ENCODE results near the gene RNF19B. TPM values are rescaled to one million over a fixed set of nuclear protein-coding genes. Genes with fewer than 3 reads are reported as not detected.
A peak's percentile ranks its signal among the peaks of the same experiment; 100 is the strongest.

The RNF19B gene, protein sequence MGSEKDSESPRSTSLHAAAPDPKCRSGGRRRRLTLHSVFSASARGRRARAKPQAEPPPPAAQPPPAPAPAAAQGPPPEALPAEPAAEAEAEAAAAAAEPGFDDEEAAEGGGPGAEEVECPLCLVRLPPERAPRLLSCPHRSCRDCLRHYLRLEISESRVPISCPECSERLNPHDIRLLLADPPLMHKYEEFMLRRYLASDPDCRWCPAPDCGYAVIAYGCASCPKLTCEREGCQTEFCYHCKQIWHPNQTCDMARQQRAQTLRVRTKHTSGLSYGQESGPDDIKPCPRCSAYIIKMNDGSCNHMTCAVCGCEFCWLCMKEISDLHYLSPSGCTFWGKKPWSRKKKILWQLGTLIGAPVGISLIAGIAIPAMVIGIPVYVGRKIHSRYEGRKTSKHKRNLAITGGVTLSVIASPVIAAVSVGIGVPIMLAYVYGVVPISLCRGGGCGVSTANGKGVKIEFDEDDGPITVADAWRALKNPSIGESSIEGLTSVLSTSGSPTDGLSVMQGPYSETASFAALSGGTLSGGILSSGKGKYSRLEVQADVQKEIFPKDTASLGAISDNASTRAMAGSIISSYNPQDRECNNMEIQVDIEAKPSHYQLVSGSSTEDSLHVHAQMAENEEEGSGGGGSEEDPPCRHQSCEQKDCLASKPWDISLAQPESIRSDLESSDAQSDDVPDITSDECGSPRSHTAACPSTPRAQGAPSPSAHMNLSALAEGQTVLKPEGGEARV
- total RNA-seq: 10 to 100 TPM in 1 of 2 experiments, 1 to 10 TPM in 1; 8.8 to 10.2 TPM

DNA sequence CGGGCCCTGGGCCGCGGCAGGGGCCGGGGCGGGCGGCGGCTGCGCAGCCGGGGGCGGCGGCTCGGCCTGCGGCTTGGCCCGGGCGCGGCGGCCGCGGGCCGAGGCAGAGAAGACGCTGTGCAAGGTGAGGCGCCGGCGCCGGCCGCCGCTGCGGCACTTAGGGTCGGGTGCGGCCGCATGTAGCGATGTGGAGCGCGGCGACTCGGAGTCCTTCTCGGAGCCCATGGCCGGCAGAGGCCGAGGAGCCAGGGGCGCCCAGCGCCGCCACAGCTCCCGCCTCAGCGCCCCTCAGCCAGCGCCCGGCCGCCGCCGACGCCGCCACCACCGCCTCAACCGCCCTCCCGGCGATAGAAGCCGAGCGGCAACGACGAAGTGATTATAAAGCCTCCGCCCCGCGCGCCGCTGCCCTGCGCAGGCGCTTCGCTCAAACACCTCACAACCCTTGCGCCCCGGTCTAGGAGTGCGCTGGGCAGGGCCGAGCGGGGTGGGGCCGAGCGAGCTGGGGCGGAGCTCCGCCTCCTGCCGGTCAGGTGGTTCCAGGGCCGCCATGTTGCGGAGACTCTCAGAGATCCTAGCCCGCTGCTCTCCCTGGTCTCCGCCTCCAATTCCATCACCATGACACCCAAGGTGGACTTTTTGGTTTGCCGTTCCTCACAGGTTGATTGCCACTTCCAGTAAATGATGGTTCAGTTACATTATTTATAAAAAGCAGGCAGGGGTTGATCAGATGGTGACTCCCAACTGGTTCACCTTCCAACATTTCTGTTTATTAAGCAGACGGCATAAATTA, at the start of gene RNF19B:
TSS of gene RNF19B (minus strand) at position 349 of the 790 bp plus-strand sequence. CDS start at position 225, 124 bp downstream.
- Mint-ChIP-seq H3K4me3 (peak within 1 kb of the TSS; percentile 85), H3K27me3 (peaks cover 8% of the 10 kb centered on the region), H3K4me1 (peaks cover 27% of the 10 kb centered on the region), H3K36me3 (no peaks in the 10 kb centered on the region), H3K9me3 (no peaks in the 10 kb centered on the region), H3K27ac (peak within 1 kb of the TSS; percentile 85)
- peak; percentile 97 for DNase-seq

DNA sequence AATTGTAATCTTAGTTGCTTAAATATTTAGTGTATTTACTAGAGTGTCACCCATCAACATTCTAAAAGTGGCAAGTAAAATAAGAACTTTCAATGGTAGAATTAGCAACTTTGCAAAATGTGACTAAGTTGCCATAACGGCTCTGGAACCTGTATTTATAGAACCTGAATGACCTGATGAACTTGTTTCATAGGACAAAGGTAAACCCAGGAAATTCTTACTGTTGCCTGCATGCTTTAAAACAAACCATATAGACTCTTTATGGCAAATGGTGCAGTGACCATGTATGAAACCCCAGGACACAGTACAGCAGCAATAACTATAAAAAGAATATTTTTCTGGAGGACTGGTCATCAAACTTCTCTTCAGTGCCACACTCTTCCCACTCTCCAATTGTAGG, 49.2 kb upstream of the RNF19B start:
- Mint-ChIP-seq H3K4me3 (no peak overlapping the region), H3K27ac (no peak overlapping the region), H3K36me3 (peaks cover 28% of the 10 kb centered on the region), H3K9me3 (no peaks in the 10 kb centered on the region), H3K4me1 (peaks cover 5% of the 10 kb centered on the region), H3K27me3 (no peaks in the 10 kb centered on the region)
- DNase-seq: no peak

DNA sequence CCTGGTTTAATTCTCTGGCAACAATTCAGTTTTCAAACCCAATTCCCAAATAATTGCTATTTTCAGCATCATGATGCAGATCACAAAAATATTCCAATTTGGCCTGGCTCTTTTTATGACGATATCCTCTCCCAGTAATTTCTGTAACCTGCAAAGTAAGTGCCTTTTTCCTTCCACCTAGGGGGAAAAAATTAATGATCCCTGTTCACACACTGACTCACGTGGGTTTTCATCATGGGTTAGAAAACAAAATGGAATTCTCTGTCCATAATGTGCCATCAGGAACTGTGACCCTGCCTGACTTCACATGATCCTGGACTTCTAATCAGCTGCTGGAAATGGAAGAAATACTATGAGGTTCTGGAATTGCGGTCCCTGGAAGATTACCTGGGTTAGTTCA, 47.6 kb upstream of the RNF19B start:
- Mint-ChIP-seq H3K36me3 (peaks cover 30% of the 10 kb centered on the region), H3K4me3 (no peak overlapping the region), H3K27ac (peak overlapping the region; percentile 47), H3K9me3 (no peaks in the 10 kb centered on the region), H3K4me1 (no peaks in the 10 kb centered on the region), H3K27me3 (no peaks in the 10 kb centered on the region)
- no peak for DNase-seq

DNA sequence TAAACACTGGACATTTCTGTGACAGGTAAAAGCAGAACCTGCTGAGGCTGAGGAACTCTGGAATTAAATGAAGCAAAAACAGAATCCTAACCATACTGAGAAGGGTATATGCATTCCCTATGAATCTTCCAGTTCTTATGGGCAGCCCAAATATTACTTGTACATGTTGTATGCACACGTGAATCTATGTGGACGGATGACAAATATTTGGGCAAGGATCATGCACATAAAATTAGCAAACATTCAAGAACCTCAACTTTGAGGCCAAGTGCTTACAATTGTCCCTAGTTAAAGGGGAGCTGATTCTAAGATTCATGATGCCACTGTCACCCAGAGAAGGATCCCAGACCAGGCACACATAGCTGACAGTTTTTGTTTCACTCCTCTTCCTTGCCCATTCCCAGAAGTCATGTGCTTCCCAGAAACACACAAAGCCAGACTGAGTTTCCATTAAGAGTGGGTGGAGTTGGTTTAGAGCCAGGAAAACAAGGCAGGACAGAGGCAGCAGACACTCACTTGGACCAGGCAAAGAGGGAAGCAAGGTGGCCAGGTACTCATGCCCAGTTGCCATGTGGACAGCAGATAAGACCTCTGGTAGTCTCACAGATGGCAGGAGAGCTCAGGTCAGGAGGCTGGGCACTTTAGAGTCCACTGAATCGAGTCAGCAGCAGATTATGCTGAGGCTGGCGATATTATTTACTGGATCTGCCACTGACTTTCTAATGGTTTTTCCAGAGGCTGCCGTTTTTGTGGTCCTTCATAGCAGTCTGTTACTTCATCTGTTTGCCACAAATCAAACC, 46.5 kb upstream of the RNF19B start:
- H3K9me3 Mint-ChIP-seq: no peaks in the 10 kb centered on the region
- no peak for DNase-seq
- peaks cover 3% of the 10 kb centered on the region for H3K4me1 Mint-ChIP-seq
- H3K27ac Mint-ChIP-seq: peak overlapping the region; percentile 50
- peaks cover 36% of the 10 kb centered on the region for H3K36me3 Mint-ChIP-seq
- no peaks in the 10 kb centered on the region for H3K27me3 Mint-ChIP-seq
- no peak overlapping the region for H3K4me3 Mint-ChIP-seq

DNA sequence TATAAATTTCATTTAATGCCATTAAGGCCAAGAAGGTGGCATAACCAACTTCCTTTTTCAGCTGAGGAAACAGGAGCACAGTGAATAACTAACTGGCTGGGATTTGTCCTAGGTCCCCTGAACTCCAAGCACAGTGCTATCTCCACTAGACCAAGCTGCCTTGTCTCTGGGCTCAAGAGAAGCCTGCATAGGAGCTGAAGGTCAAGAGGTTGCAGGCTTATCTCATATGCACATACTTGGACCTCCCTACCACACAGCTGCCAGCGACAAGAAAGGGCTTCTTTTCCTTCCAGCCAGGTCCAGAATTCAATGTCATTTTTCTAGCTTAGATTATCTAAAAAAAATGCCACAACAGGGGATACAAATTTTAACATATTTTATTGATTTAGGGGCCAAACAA, 45.0 kb upstream of the RNF19B start:
- H3K4me3 Mint-ChIP-seq: no peak overlapping the region
- H3K27me3 Mint-ChIP-seq: no peaks in the 10 kb centered on the region
- H3K27ac Mint-ChIP-seq: no peak overlapping the region
- H3K9me3 Mint-ChIP-seq: no peaks in the 10 kb centered on the region
- DNase-seq: no peak
- peaks cover 13% of the 10 kb centered on the region for H3K4me1 Mint-ChIP-seq
- peaks cover 39% of the 10 kb centered on the region for H3K36me3 Mint-ChIP-seq

DNA sequence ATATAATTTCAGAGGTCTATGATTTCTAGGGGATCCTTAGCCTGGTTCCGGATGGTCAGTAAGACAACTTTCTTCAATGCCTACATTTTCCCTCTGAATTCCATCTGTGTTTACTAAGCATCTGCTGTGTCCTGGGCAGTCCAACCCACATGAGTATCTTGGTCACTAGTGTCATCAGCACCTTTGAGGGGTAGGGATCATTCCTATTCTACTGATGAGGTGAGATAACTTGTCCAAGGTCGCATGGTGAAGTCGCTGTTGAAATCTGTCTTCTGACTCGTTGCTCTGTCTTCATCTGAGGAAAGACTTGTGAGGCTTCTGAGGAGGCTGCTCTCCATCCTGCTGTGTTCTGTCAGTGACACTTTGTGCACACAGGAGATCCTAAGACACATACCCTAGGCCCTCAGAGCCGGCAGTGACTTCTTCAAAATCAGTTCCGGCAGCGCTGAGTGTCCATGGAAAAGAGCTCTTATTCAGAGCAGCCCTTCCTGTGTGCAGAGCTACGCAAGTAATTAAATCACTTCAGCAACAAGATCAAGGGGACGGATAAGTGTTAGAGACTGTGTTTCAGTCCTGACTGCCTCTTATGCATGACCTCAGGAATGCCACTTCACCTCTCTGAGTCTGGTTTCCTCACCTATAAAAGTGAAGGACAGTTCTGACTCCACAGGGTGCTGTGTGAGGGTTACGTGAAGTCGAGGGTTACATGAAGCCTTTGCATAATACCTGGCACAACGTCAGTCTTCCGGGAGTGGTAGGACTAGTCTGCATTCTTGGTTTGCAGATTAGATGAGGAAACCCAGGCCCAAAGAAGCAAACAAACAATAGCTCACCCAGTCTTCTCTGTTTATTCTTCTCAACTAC, 43.7 kb upstream of the RNF19B start:
- Mint-ChIP-seq H3K4me3 (no peak overlapping the region), H3K9me3 (no peaks in the 10 kb centered on the region), H3K27me3 (no peaks in the 10 kb centered on the region), H3K36me3 (peaks cover 34% of the 10 kb centered on the region), H3K4me1 (peaks cover 13% of the 10 kb centered on the region), H3K27ac (no peak overlapping the region)
- DNase-seq: no peak

DNA sequence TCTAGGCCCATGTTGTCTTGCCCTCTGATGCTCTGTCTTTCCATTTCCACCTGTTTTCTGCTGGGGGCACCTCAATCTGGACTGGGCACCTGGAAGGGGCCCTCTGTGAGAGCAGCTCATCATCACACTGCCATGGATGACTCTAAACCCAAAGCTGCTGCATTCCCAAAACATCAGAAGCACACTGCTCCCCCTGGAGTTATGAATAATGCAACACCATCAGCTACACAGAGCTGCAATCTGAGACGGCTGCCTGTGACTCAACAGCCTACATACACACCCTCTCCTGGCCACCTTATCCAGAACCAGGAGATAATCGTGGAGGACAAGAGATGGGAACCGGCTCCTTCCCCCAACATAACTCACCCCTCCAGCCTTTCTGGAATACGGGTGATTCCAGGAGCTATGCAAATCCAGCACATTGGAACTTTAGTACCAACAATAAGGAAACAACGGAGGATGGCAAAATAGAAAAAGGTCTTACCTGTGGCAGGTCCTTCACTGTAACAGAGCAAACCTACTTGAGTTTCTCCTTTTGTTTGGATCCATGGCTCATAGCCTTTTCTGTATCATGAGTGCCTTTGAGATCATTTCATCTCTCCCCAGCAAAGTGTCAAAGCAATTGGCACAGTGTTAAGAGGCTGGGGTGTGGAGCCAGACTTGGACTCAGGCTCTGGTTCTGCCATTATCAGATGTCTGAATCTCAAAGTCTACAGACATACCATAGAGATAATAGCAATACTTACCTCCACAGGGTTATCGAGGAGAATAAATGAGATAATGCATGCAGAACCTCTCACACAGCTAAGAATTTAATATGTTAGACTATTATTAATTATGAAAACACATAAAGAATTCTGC, 42.8 kb upstream of the RNF19B start:
- H3K4me3 Mint-ChIP-seq: no peak overlapping the region
- H3K9me3 Mint-ChIP-seq: no peaks in the 10 kb centered on the region
- H3K4me1 Mint-ChIP-seq: peaks cover 13% of the 10 kb centered on the region
- H3K27ac Mint-ChIP-seq: no peak overlapping the region
- peaks cover 33% of the 10 kb centered on the region for H3K36me3 Mint-ChIP-seq
- DNase-seq: no peak
- no peaks in the 10 kb centered on the region for H3K27me3 Mint-ChIP-seq

DNA sequence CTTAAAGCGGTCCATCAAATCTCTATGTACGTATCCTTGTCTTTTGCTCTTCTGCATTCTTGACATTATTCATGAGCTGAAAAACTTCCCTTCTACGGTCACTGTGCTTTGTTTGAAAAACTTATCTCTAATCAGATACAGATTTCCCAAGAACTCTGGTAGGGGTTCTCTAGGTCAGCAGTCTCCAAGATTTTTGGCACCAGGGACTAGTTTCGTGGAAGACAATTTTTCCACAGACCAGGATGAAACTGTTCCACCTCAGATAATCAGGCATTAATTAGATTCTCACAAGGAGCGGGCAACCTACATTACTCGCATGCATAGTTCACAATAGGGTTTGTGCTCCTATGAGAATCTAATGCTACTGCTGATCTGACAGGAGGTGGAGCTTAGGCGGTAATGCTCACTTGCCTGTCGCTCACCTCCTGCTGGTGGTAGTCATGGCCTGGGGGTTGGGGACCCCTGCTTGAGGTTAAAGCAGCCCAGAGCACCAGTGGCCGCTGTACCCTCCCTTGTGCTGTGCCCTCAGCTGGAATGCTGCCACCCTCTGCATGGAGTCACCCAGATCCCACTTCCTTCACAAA, 41.3 kb upstream of the RNF19B start:
- H3K27me3 Mint-ChIP-seq: no peaks in the 10 kb centered on the region
- peaks cover 24% of the 10 kb centered on the region for H3K36me3 Mint-ChIP-seq
- peaks cover 13% of the 10 kb centered on the region for H3K4me1 Mint-ChIP-seq
- no peak for DNase-seq
- H3K4me3 Mint-ChIP-seq: no peak overlapping the region
- no peaks in the 10 kb centered on the region for H3K9me3 Mint-ChIP-seq
- no peak overlapping the region for H3K27ac Mint-ChIP-seq

DNA sequence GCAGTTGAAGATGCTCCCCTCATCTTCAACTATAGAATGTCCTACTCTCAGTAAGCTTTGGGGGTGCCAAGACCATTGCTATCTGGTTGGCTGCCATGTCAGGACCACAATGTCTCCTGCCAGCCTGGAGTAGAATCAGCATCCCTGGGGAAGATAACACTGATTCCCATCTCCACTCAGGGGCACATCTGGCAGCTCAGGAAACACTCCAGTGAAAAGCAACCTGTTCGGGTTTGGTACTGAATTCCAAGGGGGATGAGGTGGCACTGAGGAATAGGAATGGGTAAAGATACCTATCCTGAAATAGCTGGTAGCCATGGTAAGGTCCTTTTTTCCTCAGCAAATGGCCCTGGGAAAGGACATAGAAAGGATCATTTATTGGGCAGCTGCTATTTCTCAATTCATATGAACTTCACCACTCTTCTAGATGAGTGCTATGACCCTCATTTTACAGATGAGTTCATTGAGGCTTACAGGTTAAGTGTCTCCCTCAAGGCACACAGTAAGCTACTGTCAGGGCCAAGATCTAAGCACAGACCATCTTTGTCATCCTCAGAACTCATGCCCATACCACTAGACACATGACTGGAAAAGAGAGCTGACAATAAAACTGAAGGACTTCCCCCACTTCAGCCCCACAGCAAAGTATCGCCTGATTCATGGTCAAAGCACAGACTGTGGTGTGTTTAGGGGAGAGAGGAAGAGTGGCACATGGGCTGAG, 40.7 kb upstream of the RNF19B start:
- no peaks in the 10 kb centered on the region for H3K27me3 Mint-ChIP-seq
- H3K9me3 Mint-ChIP-seq: no peaks in the 10 kb centered on the region
- H3K36me3 Mint-ChIP-seq: peaks cover 21% of the 10 kb centered on the region
- H3K4me1 Mint-ChIP-seq: peaks cover 13% of the 10 kb centered on the region
- no peak for DNase-seq
- no peak overlapping the region for H3K27ac Mint-ChIP-seq
- no peak overlapping the region for H3K4me3 Mint-ChIP-seq

DNA sequence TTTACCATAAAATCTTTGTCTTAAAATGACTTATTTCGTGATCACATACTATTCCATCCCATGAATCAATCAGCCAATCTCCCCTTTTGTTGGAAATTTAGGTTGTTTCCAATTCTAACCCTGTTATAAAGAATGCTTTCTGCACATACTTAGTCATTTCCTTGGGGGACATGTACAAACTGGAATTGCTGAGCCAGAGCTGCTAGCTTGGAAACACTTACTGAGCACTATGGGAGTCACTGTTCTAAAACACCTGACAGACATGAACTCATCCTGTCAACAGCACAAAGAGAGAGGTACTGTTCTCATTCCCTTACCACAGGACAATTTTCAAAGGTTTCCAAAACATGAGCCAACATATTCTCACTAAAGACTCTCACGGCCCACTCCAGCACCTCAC, 40.0 kb upstream of the RNF19B start:
- no peak overlapping the region for H3K4me3 Mint-ChIP-seq
- H3K27me3 Mint-ChIP-seq: no peaks in the 10 kb centered on the region
- DNase-seq: no peak
- no peak overlapping the region for H3K27ac Mint-ChIP-seq
- no peaks in the 10 kb centered on the region for H3K9me3 Mint-ChIP-seq
- peaks cover 13% of the 10 kb centered on the region for H3K4me1 Mint-ChIP-seq
- peaks cover 21% of the 10 kb centered on the region for H3K36me3 Mint-ChIP-seq

DNA sequence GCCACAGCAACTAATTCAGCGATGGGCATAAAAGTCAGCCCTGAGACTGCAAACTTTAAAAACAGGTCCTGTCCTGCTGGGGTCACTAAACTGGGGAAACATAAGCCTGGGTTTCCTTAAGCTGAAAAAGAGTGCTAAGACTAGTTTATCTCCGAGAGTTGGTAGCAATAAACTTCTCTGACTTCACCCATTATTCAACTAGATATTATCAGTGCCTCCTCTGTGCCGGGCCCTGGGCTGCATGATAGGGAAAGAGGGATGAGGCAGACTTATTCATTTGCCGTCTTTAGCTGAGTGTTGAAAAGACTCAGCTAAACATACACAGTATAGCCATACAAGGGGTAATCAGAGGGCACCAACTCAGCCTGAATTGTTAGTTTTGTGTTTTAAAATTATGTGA, 39.0 kb upstream of the RNF19B start:
- H3K27me3 Mint-ChIP-seq: no peaks in the 10 kb centered on the region
- H3K27ac Mint-ChIP-seq: no peak overlapping the region
- DNase-seq: no peak
- peaks cover 13% of the 10 kb centered on the region for H3K4me1 Mint-ChIP-seq
- no peak overlapping the region for H3K4me3 Mint-ChIP-seq
- peaks cover 21% of the 10 kb centered on the region for H3K36me3 Mint-ChIP-seq
- H3K9me3 Mint-ChIP-seq: no peaks in the 10 kb centered on the region

DNA sequence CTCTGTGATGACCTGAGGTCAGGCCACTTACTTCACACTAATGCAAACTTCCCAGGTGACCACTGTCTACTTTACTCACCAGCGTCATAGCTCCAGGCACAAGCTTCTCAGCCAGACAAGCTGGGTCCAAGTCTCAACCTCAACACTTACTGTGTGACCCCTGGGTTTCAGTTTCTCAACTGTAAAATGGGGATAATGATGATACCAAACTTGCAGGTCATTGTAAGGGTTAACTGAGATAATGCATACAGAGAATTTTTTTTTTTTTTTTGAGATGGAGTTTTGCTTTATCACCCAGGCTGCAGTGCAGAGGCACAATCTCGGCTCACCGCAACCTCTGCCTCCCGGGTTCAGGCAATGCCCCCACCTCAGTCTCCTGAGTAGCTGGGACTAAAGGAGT, 37.4 kb upstream of the RNF19B start:
- DNase-seq: no peak
- H3K36me3 Mint-ChIP-seq: peaks cover 13% of the 10 kb centered on the region
- no peaks in the 10 kb centered on the region for H3K27me3 Mint-ChIP-seq
- no peaks in the 10 kb centered on the region for H3K9me3 Mint-ChIP-seq
- no peak overlapping the region for H3K4me3 Mint-ChIP-seq
- H3K27ac Mint-ChIP-seq: no peak overlapping the region
- peaks cover 13% of the 10 kb centered on the region for H3K4me1 Mint-ChIP-seq

All from activated naive CD8-positive, alpha-beta T cell treated with anti-CD3 and anti-CD28 coated beads for 36 hours (primary cell).